Esophagus squamous epithelium (tissue), 4 donors: ENCODE measurements around the gene HOXC13.
A peak's percentile ranks its signal among the peaks of the same experiment; 100 is the strongest.

Experiments used
- POLR2A ChIP-seq, 4 donors: fragments of 450-650 bp; IDR thresholded peaks; one replicate each; pipeline ENCODE4 v1.6.1; 2017; ENCODE audit warnings: antibody characterized with exemption in 4 of 4, mild to moderate bottlenecking in 4 of 4, moderate library complexity in 3 of 4
- TF ChIP-seq, protein P1 (sequence below), 6 experiments: fragments of 450-650 bp in 4 of 6; fragments of 200-600 bp in 2 of 6; sonication (generic) in 2 of 6; IDR thresholded peaks; one replicate each; pipeline ENCODE4 v1.5.1; 2016 to 2019; ENCODE audit warnings: antibody characterized with exemption in 6 of 6, mild to moderate bottlenecking in 4 of 6, moderate library complexity in 4 of 6

DNA sequence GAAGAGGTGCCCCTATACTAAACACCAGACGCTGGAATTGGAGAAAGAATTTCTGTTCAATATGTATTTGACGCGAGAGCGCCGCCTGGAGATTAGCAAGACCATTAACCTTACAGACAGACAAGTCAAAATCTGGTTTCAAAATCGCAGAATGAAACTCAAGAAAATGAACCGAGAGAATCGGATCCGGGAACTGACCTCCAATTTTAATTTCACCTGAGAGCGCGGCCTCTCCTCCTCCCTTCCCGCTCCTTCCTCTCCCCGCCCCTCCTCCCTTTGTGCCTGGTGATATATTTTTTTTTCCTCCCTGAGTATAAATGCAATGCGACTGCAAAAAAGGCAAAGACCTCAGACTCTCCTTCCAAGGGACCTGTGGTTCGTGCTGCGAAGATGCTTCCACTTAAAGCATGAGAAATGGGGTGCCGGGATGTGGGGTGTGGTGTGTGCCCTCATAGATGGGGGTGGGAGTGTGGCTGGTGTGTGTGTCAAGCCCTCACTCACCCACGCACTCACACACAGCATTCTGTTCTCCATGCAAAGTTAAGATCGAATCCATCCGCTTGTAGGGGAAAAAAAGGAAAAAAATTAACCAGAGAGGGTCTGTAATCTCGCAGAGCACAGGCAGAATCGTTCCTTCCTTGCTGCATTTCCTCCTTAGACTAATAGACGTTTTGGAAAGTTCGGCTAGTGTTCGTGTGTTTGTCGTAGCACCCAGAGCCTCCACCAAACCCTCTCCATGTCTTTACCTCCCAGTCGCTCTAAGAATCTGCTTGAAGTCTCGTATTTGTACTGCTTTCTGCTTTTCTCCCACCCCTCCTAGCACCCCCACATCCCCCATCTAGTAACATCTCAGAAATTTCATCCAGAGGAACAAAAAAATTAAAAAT, 50.8 kb downstream of the HOXC13 start:
- no peak for TF ChIP-seq POLR2A (IDR thresholded peaks at IDR 0.05)
- TF ChIP-seq, protein P1, sequence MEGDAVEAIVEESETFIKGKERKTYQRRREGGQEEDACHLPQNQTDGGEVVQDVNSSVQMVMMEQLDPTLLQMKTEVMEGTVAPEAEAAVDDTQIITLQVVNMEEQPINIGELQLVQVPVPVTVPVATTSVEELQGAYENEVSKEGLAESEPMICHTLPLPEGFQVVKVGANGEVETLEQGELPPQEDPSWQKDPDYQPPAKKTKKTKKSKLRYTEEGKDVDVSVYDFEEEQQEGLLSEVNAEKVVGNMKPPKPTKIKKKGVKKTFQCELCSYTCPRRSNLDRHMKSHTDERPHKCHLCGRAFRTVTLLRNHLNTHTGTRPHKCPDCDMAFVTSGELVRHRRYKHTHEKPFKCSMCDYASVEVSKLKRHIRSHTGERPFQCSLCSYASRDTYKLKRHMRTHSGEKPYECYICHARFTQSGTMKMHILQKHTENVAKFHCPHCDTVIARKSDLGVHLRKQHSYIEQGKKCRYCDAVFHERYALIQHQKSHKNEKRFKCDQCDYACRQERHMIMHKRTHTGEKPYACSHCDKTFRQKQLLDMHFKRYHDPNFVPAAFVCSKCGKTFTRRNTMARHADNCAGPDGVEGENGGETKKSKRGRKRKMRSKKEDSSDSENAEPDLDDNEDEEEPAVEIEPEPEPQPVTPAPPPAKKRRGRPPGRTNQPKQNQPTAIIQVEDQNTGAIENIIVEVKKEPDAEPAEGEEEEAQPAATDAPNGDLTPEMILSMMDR (IDR thresholded peaks at IDR 0.05): peak in 4 of 6 experiments; percentile 16 to 45 (median 22)
